ENCODE data around the gene ACACA.

Gene ACACA

DNA sequence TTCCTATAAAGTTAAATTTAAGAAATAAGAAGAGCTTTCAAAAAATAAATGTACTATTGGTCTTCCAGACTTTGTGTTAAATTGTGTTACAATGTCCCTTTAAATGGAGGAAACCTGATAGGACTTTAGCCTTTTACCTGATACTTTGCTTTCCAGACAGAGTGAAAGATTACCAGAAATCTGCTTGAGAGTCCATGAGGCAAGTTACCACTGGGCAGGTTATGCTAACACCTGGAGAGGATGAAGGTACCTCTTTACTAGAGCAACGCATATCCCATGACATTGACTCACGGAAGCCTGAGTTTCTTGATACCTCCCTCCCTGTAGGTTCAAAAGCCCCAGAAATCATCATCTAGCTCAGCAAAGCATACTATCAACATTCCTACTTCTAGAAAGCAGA, 174.7 kb downstream of the ACACA start:
- no peak for DNase-seq (ENCODE audit: low read depth, low spot score)

- DNase-seq (ENCODE audit: low read depth, low spot score), result no peak
These were observed 176.0 kb downstream of the ACACA start for GRCh38 chr17:37230633-37231032.

DNA sequence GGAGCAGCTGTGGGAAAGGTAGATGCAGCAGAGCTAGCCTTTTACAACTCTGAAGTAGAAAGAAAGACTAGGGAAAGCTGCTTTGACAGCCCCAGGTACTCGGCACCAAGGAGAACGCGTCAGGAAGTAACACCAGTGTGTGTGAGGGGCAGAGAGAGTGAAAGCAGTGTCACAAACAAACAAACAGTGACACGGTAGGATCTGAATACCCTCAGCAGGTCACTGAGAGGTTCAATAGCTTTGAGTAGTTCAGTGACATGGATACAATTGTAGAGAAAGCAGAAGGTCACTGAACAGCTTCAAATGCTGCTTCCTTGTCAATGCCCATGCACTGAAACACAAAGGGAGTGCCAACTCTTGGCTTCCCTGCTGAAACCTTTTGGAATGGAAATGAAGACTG, 181.2 kb downstream of the ACACA start:
- DNase-seq (ENCODE audit: low read depth, low spot score), result no peak

- no peak for DNase-seq (ENCODE audit: low read depth, low spot score)
These were observed 184.8 kb downstream of the ACACA start for GRCh38 chr17:37221865-37222264.

DNA sequence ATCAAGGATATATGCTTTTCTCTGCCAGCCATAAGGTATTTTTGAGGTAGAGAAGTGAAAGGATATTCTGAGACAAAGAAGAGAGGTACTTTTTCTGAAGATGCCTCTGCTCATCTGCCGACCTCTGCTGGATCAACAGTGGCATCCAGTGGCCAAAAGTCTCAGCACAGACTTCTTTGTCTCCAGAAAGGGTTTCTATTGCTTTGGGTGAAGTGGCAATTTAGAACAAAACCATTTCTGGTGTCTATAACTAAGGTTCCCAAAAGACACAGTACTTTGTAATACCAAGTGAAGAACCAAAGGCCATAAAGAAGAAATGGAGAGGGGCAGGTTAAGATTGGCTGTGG, 186.1 kb downstream of the ACACA start:
- no peak for DNase-seq (ENCODE audit: low read depth, low spot score)

GRCh38 chr17:37219876-37220606, 186.6 kb downstream of the ACACA start:
- no peak for DNase-seq (ENCODE audit: low read depth, low spot score)

DNA sequence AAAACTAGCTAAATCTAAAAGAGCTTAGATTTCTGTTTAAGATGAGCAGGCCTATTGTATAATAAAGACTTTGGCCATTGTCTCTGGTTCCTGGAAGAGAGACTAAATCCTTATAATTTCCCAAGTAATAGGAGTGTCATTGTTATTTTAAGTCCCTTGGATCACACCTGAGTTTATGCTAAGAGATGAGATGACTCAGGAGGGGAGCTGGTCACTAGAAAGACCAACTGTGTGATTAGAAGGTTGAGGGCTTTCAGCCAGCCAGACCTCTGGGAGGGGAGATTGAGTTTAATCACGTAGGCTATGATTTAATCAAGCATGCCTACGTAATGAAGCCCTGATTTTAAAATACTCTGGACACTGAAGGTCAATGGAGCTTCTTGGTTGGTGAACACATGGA, 187.8 kb downstream of the ACACA start:
- DNase-seq (ENCODE audit: low read depth, low spot score), result no peak

DNA sequence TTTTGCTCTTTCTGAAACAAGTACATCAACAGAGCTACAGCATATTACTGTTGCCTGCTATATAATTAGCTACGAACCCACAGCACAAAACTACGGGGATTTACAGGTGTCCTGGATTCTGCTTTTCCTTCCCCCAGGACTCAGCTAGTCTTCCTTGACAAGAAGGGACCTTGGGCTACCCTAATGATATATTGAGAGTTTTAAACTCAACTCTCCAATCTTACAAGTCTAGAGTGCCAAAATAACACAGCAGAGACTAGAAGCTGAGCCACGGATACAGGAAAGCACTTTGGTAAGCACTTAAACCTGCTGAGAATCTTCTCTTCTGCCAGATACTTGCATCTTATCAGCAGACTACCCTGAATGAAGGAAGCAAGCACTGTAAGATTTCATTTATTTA, 192.2 kb downstream of the ACACA start:
- DNase-seq (ENCODE audit: low read depth, low spot score), result no peak

GRCh38 chr17:37213927-37214326, 192.7 kb downstream of the ACACA start:
- DNase-seq (ENCODE audit: low read depth, low spot score), result no peak

DNA sequence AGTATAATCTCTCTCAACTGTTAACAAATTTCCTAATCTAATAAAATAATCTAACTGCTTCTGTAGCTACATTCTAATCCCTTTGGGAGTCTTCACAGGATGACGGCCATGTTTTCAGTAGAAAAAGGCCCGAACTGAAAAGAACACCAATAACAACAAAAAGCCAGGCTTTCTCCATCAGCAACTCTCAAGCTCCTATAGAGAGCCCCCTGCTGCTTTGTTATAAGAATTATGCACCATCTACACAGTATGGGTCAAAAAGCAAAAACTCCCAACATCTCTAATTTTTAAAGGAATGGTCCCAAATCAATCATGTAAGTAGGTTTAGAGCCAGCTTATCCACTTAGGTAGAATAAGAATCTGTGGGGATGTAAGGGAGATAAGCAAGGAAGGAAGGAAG, 194.5 kb downstream of the ACACA start:
- no peak for DNase-seq (ENCODE audit: low read depth, low spot score)

- no peak for DNase-seq (ENCODE audit: low read depth, low spot score)
These were observed 195.5 kb downstream of the ACACA start for GRCh38 chr17:37211136-37211535.

DNA sequence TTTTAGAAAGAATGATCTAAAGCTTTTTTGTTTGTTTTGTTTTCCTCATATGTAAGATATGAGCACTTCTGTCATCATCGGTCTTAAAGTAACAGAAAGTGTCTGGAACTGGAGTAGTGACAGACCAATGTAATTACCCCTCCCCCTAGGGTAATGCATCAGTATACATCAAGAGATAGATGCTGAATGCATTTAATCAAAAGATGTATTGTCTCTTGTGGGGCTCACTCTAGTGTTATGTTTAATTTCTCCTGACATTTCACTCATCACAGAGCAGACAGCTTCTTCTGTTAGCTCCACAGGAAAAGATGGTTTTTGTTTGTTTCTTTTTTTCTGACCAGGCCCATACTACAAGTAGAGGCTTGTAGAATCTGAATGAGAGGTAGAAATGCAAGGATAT, 199.5 kb downstream of the ACACA start:
- DNase-seq (ENCODE audit: low read depth, low spot score), result no peak

DNA sequence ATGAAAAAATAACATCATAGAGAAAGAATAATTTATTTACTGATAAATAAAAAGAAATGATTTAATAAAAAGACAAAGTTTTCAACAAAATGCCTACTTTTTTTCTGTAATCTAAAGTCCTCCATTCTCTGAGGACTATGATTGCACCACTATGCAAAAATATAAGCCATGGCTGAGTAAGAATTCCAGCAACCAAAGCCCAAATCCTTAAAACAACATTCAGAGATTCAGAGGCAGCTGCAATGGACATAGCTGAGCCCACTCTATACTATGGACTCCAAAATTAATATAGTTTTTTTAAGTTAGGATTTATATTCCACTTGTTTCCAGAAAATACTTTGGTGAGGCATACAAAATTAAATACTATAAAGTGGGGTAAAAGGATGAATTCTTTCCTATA, 200.3 kb downstream of the ACACA start:
- DNase-seq (ENCODE audit: low read depth, low spot score), result no peak

- no peak for DNase-seq (ENCODE audit: low read depth, low spot score)
These were observed 206.1 kb downstream of the ACACA start for GRCh38 chr17:37200497-37200896.

DNA sequence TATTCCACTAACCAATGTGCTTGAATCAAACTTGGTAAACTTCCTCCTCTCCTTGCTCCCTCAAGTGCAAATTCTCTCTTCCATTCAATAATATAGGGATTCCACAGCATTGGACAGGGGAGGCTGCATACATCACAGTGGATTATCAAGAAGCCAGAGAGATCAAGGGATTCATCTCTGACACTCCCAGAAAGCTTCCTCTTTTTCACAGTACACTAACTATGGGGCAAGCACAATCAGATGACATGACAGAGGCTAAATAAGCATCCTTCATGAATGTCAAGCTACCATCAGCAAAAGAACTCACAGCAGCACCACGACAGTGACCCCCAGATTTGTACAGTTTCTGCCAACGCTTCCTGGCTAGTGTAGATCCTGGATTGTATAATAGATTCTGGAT, 209.3 kb downstream of the ACACA start:
- no peak for DNase-seq (ENCODE audit: low read depth, low spot score)

GRCh38 chr17:37194208-37194607, 212.4 kb downstream of the ACACA start:
- DNase-seq (ENCODE audit: low read depth, low spot score), result no peak

GRCh38 chr17:37191219-37191618, 215.4 kb downstream of the ACACA start:
- no peak for DNase-seq (ENCODE audit: low read depth, low spot score)

DNA sequence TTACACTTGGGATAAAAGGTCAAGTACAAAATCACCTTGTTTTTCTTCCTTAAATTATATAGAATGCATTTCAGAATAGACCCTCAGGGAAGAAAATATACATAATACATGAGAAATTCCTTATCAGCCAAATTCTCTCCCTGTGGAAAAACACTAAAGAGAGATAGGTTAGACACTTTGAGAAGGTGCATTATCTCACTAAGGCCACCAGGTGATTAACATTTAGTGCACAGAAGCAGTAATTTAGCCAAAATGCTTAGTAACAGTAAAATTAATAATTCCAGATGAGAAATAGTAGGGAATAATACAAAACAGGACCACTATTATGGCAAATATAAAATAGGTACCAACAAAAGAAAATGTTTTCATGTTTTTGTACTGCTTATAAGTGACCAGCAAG, 216.1 kb downstream of the ACACA start:
- no peak for DNase-seq (ENCODE audit: low read depth, low spot score)

- DNase-seq (ENCODE audit: low read depth, low spot score), result no peak
These were observed 218.5 kb downstream of the ACACA start for GRCh38 chr17:37188157-37188556.

- DNase-seq (ENCODE audit: low read depth, low spot score), result no peak
These were observed 219.4 kb downstream of the ACACA start for GRCh38 chr17:37187262-37187661.

DNA sequence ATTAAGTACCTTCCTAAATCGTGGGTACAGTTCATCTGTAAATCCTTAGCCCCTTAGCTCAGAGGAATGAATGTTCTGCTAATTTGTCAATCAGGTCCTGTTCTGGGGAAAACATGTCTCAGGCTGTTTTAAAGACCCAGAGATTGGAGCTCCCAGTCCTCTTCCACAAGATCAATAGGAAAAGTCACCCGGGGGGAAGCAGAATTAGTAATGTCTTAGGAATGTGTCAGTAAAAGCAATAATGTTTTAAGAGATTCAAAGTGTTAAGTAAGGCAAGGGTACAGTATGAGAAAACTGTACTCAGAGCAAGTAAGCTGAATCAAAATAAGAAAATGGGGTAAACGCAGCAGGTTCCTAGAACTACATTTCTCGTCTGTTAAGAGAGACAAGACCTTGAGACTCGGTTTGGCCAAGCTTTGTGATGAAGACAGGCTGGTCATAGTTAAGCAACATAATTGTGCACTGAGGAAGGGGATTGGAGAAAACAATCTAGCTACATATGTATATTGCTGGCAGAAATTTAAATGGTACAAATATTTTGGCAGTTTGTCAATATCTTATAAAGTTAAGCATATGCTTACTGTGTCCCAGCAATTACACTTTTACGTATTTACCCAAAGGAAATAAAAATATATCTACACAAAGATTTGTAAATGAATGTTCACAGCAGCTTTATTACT, 223.7 kb downstream of the ACACA start:
- no peak for DNase-seq (ENCODE audit: low read depth, low spot score)

GRCh38 chr17:37180376-37180775, 226.3 kb downstream of the ACACA start:
- no peak for DNase-seq (ENCODE audit: low read depth, low spot score)

DNA sequence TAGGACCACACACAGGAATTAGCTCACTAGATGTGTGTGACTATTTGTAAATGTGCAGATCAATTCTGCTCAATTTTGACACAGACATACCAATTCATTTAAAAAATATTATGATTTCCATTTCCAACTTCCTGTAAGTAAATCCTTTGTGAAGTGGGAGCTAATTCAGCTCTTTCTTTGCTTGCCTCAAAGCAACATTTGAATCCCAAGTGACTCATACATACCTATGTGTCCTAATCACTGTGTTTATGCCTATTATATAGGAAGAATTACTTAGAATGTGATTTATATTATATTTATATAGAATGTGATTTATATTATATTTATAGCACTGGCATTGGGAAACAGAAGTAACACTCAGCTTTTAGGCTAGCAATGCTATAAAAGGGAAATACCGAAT, 226.7 kb downstream of the ACACA start:
- no peak for DNase-seq (ENCODE audit: low read depth, low spot score)
